LNCAP (cell line): Measurements from ENCODE around the gene ART5.

Experiments
- CTCF ChIP-seq: fragments of 450-650 bp; IDR thresholded peaks from 2 replicates; pipeline ENCODE4 v1.5.1; 2017; ENCODE audit warnings: mild to moderate bottlenecking

The ART5 gene

GRCh38 chr11:3641701-3642070 lies at the start of gene ART5:
ART5 (minus strand) TSS chr11:3641992; CDS start chr11:3641862, 130 bp downstream.
- TF ChIP-seq CTCF, result no peak

- TF ChIP-seq CTCF, result no peak
Observed at GRCh38 chr11:3686751-3687150, 45.0 kb upstream of the ART5 start.

GRCh38 chr11:3685923-3686322 lies 44.1 kb upstream of the ART5 start:
- no peak for TF ChIP-seq CTCF

DNA sequence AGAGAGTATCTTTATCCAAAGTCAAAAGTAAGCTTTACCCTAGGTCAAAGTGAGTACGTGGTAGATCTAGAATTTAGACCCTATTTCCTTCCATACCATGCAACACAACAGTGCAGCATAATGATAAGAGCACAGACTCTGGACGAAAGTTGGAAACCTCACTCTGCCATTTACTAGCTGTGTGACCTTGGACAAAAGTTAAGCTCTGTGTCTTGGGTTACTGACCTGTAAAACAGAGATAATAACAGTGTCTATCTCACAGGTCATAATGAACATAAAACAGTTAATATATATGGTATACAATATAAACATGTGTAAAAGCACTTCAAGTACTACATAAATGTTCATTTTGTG lies 43.0 kb upstream of the ART5 start:
- no peak for TF ChIP-seq CTCF

DNA sequence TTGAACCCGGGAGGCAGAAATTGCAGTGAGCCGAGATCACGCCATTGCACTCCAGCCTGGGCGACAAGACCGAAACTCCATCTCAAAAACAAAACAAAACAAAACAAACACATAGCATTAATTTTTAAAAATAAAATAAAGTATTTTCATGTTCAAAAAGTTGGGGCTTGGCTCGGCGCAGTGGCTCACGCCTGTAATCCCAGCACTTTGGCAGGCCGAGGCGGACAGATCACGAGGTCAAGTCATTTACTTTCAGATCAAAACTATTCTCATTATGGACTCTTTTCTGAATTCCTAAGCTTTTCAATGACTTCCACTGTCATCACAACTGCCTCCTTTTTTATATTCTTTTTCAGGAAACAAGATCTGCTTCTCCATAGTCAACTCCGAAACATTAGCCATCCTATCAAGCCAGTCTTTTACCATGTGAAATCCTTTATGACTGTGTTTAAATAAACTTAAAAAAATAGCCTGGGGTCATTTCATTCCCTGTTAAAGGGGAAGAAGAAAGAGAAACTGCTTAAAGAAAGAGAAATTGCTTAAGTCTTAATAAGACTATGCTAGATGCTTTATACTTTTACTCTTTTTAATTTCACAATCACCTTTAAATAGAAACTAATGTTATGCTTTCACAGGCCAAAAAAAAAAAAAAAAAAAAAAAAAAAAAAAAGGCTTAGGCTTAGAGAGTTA lies 42.5 kb upstream of the ART5 start:
- TF ChIP-seq CTCF, result no peak

DNA sequence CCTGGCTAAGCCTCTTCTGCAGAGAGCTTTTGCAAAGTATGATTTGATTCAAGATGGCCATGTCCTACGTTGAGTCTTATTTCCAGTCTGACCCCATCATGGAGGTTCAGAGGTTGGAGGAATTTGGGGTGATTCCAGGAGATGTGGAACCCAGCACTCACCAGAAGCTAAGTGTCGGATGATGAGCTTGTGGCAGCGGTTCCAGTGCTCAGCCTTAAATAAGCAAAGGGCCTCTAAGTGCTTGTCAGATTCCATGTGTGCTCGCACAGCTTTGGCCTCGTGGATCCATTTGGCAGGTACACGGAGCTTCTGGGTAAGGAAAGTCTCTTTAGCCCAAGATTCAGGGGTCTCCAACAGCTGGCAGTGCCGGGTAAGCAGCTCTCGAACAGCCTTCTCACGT lies 41.2 kb upstream of the ART5 start:
- no peak for TF ChIP-seq CTCF

DNA sequence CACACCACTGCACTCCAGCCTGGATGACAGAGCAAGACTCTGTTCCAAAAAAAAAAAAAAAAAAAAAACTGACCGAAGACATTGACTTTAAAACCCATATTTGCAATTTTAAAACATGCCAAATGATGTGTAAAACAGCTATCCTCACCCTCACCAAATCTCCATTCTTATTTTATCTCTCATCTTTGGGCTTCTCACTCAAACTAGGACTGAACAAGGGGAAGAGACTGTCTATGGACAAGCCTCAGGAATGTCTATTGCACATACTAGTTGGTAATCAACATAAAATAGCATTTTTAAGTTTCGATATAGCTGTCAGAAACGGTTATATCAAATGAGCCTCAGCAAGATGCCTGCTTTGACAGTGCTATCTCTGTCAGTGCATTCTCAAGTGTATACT lies 37.3 kb upstream of the ART5 start:
- TF ChIP-seq CTCF, result no peak

GRCh38 chr11:3675971-3676370 lies 34.2 kb upstream of the ART5 start:
- TF ChIP-seq CTCF, result no peak
